ENCODE data around the gene GATA3.

- TF ChIP-seq CTCF (IDR thresholded peaks at IDR 0.05): no peak
- no peak for TF ChIP-seq POLR2A (IDR thresholded peaks at IDR 0.05)
Observed at GRCh38 chr10:8060704-8061121, 6.2 kb downstream of the GATA3 start.
